ENCODE results near the gene TLX3.

The TLX3 gene

DNA sequence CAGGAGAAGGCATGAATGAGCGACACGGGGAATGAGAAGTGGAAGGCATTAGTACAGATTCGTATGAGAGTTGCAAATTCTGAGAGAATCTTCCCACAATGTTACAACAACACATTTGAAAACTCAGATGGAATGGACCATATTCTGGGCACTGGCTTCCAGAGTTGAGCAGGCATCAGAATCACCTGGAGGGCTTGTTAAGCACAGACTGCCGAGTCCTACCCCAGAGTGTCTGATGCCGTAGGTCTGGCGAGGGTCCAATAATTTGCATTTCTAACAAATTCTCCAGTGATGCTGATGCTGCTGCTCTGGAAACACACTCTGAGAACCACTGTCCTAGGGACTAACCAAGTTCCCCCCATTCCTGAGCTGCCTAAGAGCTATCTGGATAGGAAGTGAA is 2.9 kb upstream of the TLX3 start:
- no peak for DNase-seq (ENCODE audit: low spot score)

DNA sequence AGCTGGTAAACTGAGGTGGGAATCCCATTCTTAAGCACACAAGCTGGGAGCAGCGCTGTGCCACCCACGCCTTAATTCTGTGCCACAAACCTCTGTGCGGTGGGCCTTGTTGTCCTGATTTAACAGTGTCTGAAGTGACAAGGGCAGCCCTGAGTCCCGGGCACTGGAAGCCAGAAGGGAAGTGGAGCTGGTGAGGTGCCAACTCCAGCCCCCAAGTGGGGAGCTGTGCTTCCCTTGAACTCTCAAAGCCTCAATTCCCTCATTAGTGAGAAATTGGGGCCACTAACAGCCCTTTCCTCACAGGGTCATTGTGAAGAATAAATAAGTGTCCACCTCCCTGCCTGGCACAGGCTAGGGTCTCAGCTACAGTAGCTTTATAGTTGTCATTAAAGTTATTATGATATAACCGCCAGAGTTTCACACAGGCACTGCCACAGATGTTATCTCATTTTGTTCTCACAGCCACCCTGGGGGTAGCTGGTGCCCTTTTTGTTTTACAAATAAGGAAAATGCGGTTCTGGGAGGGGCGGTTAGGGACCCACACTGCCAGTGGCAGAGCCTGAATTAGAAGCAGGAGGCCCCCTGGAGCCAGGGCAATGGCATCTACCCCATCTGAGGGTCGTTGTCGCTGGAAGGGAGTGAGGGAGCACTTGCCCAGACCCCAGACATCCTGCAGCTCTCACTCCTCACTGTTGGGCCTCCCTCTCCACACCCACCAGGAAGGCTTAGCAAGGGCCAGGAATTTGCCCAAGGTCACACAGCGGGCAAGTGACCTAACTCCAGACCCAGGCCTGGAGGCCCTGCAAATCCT is 2.1 kb upstream of the TLX3 start:
- DNase-seq (ENCODE audit: low spot score) = no peak

DNA sequence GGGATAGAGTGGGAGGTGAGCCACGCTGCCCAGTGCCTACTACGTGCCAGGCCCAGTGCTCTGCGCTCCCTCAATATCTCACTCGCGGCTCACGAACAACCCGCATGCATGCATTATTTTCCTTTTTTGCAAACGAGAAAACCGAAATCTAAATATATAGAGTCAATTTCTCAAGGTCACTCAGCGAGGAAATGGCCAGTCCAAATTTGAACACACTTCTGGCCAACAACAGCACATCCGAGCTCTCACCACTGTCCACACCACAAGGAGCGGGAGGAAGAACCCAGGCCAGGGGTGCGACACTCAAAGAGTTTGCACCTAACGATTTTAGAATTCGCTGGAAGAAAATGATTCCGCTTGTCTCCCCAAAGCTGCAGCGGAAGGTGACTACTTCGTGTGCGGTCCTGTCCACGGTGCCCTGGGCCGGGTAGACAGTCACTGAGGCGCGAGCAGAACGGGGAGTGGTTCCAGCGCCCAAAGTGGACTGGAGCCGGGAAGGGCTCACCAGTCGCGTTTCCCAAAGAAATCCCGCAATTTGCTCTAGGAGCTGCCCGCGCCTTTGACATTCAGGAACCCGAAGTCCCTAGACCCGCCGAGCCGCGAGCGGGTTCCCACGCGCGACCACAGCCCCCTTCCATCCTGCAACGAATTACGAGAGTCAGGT is 1.1 kb upstream of the TLX3 start:
- DNase-seq (ENCODE audit: low spot score) = no peak

- DNase-seq (ENCODE audit: low spot score) = no peak
Observed at GRCh38 chr5:171309276-171310211, 496 bp downstream of the TLX3 start.

- DNase-seq (ENCODE audit: low spot score) = no peak
Observed at GRCh38 chr5:171310212-171310818, 1.3 kb downstream of the TLX3 start.

- DNase-seq (ENCODE audit: low spot score) = no peak
Observed at GRCh38 chr5:171310819-171311321, 1.8 kb downstream of the TLX3 start.

DNA sequence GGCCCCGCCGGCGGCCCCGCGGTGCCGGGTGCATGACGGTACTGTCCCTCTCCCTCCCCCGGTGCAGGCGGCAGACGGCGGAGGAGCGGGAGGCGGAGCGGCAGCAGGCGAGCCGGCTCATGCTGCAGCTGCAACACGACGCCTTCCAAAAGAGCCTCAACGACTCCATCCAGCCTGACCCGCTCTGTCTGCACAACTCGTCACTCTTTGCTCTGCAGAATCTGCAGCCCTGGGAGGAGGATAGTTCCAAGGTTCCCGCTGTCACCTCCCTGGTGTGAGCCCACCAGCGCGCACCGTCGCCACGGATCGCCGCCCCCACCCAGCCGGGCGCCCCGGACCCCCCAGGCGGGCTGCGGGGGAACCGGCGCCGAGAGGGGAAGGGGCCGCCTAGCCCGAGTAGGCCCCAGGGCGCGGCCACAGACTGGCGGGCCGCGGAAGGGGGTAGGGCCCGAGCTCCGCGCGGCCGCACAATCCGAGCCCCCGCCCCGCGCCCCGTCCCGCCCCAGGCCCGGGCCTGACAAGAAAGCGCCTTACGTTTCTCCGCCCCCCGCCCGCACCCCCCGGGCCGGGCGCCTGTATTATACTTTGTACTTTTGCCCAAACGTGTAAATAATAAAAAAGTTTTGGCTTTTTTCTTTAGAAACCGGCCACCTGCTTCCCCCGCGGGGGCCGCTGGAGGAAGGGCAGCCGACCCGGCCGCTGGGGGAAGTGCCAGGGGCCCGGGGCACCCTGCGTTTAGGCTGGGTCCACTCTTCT is 2.5 kb downstream of the TLX3 start:
- DNase-seq (ENCODE audit: low spot score) = no peak

DNA sequence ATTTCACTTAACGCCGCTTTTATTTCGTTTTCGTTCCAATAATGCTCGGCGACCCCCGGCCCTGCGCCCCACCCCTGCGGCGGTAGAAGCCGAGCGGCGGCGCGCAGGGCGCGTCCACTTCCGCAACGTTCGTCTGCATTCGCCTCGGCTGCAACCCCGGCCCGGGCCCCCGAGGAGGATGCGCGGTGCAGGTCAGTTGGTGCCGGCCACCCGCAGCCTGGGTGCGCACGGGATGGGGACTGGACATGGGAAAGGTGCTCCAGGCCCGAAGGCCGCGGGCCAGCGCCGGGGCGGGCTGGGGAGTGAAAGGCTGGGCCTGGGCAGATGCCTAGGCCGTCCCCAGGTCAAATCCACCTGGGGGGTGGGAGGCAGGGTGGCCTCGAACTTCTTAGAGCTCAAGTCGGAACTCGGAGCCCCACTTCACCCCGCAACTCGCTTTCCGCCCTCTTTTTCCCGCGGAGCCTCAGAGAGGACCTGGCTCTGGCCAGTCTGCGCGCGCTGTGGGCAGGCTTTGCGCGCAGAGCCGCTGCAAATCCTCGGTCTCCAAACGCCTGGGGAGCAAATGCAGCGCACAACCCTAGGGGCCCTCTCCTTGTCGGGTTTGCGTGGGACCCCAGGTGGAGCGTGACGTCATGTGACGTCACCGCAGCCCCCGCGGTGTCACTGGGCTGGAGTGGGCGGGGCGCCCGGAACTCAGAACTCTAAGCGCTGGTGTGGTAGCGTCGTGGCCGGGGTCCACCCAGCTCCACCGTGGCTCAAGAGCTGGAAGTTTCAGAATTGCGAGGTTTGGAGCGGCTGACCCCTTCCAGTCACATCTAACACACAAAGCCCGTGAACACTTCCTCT is 3.3 kb downstream of the TLX3 start:
- no peak for DNase-seq (ENCODE audit: low spot score)

DNA sequence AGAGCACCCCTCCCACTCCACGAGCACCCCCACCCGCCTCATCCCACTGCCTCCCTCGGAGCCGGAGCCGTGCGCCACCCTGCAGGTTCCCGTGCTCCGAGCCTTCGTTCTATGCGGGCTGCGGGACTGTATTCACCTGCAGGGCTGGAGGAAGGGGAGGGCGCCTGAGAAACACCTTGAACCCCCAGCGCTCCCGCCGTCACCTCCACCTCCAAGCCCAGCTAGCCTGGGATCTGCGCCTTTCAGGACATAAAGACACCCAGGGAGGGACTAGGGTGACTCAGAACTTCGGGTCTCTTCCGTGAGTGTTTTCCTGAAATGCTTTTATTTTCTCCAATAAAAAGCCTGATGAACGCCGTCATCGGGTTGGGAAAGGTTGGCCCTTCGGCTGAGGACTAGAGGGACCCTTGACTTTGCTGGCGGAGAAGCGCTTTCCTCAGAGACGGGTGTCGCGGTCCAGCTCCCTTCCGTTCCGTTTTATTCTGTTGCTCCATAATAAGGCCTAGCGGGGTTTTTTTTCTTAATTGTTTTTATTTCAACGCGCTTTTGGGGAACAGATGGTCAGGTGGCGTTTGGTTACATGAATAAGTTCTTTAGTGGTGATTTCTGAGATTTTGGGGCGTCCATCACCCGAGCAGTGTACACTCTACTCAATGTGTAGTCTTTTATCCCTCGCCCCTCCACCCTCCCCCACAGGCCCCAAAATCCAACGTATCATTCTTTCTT is 4.6 kb downstream of the TLX3 start:
- no peak for DNase-seq (ENCODE audit: low spot score)

DNA sequence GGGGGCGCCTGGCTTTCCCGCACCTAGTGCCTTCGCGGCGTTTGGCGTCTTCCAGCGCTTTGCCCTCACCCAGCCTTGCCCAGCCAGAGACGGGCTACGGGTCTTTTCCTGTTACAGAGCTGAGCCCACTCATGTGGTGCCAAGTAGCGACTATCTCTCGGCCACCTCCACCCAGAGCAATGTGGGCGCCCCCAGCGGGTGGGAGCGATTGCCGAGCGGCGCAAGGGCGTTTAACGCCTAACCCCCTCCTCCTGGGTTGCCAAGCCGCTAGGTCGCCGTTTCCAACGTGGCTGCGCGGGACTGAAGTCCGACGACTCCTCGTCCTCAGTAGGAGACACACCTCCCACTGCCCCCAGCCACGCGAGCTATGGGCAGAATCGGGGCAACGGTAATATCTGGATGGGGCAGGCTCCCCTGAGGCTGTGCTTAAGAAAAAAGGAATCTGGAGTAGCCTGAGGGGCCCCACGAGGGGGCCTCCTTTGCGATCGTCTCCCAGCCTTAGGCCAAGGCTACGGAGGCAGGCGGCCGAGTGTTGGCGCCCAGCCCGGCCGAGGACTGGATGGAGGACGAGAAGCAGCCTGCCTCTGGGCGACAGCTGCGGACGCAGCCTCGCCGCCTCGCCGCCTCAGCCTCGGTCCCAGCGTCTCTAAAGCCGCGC is 5.8 kb downstream of the TLX3 start:
- no peak for DNase-seq (ENCODE audit: low spot score)

GRCh38 chr5:171315386-171315891 is 6.4 kb downstream of the TLX3 start:
- DNase-seq (ENCODE audit: low spot score) = no peak

DNA sequence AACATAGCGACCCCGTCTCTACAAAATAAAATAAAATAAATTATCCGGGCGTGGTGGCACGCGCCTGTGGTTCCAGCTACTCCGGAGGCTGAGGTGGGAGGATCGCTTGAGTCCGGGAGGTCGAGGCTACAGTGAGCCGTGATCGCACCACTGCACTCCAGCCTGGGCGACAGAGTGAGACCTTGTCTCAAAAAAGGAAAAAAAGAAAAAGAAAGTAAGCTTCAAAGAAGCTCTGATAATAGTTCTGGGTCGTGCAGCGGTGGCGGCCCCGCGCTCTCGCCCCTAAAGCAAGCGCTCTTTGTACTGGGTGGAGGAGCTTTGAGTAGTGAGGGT is 6.8 kb downstream of the TLX3 start:
- DNase-seq (ENCODE audit: low spot score) = no peak

DNA sequence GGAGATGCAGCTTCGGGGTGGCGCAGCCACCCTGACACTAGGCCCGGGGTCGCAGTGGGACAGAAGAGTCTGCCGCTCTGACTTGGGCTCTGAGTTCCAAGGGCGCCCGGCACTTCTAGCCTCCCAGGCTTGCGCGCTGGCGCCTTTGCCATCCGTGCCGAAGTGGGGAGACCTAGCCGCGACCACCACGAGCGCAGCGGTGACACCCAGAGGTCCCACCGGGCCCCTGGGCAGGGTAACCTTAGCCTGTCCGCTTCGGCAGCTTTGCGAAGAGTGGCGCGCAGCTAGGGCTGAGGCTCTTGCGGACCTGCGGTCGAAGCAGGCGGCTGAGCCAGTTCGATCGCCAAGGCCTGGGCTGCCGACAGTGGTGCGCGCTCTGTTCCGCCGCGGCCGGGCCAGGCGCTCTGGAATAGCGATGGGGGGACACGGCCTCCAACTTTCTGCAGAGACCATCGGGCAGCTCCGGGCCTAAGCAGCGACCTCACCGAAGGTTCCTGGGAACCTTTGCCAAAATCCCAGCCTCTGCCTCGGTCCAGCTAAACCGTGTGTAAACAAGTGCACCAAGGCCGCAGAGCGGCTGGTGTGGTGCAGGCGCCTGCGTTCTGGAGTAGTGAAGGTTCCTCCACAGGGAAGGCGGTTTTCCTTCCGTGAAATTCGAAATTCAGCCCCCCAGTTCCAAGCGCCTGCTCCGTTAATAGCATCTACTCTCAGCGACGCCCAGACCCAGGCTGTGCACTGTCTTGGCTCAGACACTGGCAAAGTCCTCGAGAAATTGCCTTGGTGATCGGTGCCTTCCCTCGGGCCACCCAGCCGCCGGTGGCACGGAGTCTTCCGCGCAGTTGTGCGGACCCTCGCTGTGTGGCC is 7.4 kb downstream of the TLX3 start:
- DNase-seq (ENCODE audit: low spot score) = no peak

DNA sequence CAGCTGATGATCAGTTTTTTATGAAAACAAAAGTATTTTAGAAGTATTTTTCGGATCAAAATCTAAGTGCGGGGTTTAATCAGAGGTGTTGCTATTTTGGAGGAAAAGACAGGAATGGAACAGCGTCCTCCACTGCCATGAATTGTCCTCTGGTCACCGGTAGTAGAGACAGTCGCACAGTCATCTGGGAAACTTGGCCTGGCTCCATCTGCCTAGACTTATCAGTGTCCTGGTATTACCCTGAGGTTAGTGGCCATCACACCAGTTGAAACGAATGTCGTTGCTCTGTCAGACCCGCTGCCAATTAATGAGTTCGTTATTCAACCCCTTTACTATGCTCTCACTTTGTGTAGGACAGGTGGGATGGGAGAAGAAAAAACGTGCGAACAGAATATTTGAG is 8.2 kb downstream of the TLX3 start:
- DNase-seq (ENCODE audit: low spot score) = no peak

- no peak for DNase-seq (ENCODE audit: low spot score)
Observed at GRCh38 chr5:171318026-171318425, 9.0 kb downstream of the TLX3 start.

- DNase-seq (ENCODE audit: low spot score) = no peak
Observed at GRCh38 chr5:171321447-171321846, 12.4 kb downstream of the TLX3 start.

- no peak for DNase-seq (ENCODE audit: low spot score)
Observed at GRCh38 chr5:171322527-171322926, 13.5 kb downstream of the TLX3 start.

DNA sequence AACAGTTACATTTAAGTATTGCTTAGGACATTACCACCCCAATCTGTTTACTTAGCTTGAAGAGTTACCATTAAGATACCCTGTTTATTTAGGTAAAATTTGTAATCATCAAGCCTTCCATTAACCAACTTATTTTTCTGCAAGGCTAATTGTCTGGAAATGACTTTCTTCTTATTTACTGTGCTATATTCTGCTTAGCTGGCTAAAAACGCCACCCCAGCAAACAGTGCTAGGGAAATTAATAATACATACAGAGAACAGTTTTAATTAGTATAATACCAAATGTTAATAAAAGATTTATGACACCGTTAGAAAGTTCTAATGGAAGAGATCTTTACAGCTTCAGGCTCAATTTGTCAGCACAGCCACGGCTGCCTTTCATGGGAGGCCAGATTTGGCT is 14.0 kb downstream of the TLX3 start:
- DNase-seq (ENCODE audit: low spot score) = no peak
